GM18861 (cell line): ENCODE measurements around the gene ITPR3.
A peak's percentile ranks its signal among the peaks of the same experiment; 100 is the strongest.
"Not testable (repeated sequence)": the region's sequence is repeated elsewhere in the genome, so short reads cannot be mapped to it uniquely, and the experiment has no call there.

Experiments used
- ATAC-seq: cut with Tn5 transposase; IDR thresholded peaks from one replicate; pipeline ENCODE4 v1.9.1; 2021; ENCODE audit not compliant: unreplicated experiment

Gene ITPR3

DNA sequence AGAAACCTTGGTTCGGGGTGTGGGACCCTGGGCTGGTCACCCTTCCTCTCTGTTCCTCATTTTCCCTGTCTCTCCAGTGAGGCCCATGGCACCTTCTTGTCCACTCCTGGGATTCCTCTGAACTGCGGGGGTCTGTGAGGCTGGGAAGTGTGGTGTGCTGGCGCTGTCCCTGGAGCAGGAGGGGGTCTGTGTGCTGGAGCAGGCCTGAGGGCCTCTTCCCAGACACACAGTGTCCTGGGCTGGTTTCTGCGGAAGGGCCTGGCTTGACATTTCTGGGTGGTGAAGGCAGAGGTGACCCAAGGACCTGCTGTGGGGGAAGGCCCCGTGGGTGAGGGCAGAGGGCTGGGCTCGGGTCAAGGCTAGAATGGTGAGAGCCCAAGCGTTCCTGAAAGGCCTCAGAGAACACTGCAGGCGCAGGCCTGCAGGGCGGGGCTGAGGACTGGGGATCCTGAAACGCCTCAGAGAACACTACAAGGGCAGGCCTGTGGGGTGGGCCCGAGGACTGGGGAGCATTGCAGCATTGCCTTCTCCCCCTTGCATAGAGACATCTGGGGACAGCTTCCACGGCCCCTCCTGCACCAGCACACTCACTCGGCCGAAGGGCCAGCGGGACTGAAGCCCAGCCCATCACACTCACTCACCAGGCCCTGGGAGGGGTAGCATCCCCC lies 30.5 kb upstream of the ITPR3 start:
- ATAC-seq, result no peak

- ATAC-seq, result no peak
Observed at GRCh38 chr6:33591424-33592032, 29.6 kb upstream of the ITPR3 start.

GRCh38 chr6:33592280-33592594 lies 28.9 kb upstream of the ITPR3 start:
- ATAC-seq, result no peak

DNA sequence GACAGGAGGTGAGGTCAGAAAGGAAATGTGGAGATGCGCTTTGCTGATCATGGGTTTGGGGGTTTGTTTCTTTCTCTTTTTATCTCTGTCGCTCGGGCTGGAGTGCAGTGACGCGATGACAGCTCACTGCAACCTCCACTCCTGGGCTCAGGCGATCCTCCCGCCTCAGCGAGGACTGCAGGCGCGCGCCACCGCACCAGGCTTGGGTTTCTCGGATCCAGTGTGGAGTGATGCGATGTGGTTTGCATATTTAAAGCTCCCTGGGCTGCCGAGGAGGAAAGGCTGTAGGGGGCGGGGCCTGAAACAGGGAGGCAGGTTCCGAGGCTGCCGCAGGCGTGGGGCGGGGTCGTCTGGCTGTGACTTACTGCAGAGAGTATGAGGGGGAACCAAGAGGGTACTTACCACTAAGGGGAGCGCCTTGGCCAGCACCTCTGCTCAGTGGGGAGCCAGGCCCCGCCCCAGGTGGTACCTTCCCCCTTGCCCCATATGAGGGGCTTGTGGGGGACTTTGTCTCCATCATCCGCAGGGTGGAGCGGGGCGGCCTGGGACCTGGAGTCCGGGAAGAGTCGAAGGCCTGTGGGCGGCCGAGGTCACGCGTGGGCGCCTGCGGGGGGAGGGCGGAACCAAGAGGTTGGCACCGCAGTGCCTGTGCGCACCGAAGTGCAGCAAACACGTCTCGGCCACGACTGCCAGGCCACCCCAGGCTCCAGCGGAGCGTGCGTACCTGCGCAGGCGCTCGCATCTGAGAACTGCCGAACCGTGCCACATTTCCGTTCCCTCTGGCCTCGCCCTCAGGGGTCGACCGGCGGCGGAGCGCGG lies 28.3 kb upstream of the ITPR3 start:
- peak; percentile 33 for ATAC-seq

- no peak for ATAC-seq
Observed at GRCh38 chr6:33593414-33593727, 27.8 kb upstream of the ITPR3 start.

GRCh38 chr6:33595001-33595846 lies 25.9 kb upstream of the ITPR3 start:
- ATAC-seq, result no peak

- ATAC-seq, result not testable (repeated sequence)
Observed at GRCh38 chr6:33596894-33597293, 24.2 kb upstream of the ITPR3 start.

GRCh38 chr6:33597551-33598322 lies 23.4 kb upstream of the ITPR3 start:
- ATAC-seq, result no peak

DNA sequence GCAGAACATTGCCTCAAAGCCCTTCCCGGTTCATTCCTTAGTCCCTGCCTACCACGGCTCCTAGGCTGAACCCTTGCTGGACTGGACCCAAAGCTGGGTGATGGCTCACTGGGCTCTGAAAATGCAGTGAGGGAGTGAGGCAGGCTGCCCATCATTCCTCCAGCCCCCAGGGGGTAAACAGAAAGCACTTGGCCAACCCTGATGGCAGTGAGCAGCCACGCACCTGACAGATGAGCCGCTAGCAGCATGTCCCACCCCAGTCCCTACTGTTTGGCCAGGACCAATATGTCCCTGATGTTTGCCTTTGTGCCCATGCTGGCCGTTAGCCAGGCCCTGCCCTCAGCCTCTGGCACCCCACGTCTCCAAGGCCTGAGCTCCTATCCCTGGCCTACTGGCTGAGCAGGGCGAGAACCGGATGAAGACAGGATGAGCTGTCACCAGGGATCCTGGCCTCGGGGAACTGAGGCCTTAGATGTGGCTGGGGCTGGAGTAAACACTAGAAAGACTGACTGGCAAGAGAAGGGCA lies 21.6 kb upstream of the ITPR3 start:
- no peak for ATAC-seq

DNA sequence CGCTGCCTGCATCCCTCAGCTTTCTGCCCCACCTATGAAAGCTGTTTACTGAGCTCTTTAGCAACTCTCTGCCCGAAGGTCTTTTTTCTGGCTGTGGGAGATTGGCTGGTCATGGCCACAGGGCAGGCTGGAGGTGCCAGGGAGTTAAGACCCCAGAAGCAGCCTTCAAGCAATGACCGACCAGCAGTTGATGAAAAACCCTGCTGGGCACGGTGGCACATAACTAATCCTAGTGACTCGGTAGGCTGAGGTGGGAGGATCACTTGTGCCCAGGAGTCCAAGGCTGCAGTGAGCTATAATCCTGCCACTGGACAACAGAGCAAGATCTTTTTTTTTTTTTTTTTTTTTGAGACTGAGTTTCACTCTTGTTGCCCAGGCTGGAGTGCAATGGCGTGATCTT lies 20.4 kb upstream of the ITPR3 start:
- no peak for ATAC-seq

- no peak for ATAC-seq
Observed at GRCh38 chr6:33602180-33602579, 18.9 kb upstream of the ITPR3 start.

GRCh38 chr6:33604941-33605854 lies 15.9 kb upstream of the ITPR3 start:
- ATAC-seq, result no peak

DNA sequence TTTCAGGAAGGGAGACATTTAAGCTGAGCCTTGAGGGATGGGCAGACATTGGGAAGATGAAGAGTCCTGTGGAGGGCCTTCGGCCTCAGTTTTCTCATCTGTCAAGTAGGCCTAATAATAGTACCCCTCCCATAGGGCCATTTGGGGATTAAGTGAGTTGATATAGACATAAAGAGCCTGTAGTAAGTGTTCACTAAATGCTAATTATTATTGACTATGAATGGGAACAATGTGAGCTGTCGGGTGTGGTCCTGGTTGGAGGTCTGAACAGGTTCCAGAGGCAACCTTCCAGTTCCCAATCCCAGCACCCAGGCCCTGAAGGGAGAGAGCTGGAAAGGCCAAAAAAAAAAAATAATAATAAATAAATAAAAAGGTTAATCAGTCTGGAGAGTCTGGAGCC lies 14.5 kb upstream of the ITPR3 start:
- ATAC-seq, result no peak

DNA sequence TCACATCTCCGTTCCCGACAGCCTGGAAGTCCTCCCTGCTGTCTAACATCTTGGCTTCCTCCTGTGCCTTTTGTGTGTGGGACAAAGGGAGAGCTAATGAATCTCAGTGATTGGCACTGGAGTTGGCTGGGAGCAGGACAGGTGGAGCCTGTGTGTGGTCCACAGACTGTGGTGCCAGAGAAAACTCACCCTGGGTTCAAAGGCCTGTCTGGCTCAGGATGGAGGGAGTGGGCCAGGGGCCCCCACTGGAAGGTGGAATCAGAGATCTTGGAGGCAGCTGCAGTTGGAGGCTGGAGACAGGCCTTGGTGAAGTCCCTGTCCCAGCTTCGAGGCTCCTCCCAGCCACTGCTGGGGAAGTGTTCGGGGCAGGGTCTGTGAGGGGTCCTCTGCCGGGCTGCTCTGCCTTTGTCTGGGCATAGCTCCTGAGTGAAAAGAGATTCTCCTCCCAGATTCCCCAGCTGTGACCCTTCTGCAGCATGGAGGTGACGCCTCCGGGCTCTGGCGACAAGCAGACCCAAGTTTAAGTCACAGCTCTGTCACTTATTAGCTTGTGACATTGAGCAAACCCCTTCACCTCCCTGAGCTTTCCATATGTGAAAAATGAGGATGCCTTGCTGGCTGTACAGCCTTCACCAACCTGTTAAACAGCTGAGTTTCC lies 13.9 kb upstream of the ITPR3 start:
- ATAC-seq, result no peak

- no peak for ATAC-seq
Observed at GRCh38 chr6:33607784-33608161, 13.3 kb upstream of the ITPR3 start.

GRCh38 chr6:33609019-33609418 lies 12.1 kb upstream of the ITPR3 start:
- ATAC-seq, result no peak

- ATAC-seq, result no peak
Observed at GRCh38 chr6:33609528-33609927, 11.6 kb upstream of the ITPR3 start.

- ATAC-seq, result no peak
Observed at GRCh38 chr6:33610067-33610466, 11.1 kb upstream of the ITPR3 start.
